GM18867 (cell line): Measurements from ENCODE around the gene NXPH4.

Source experiments
- ATAC-seq: cut with Tn5 transposase; IDR thresholded peaks from one replicate; pipeline ENCODE4 v1.9.1; 2021; ENCODE audit warnings: mild to moderate bottlenecking, moderate library complexity; ENCODE audit not compliant: unreplicated experiment

NXPH4 gene

GRCh38 chr12:57182918-57183575, 33.5 kb upstream of the NXPH4 start:
- peak; percentile 91 for ATAC-seq

GRCh38 chr12:57183939-57184725, 32.5 kb upstream of the NXPH4 start:
- ATAC-seq: no peak

GRCh38 chr12:57185403-57185802, 31.2 kb upstream of the NXPH4 start:
- ATAC-seq: no peak

- ATAC-seq: no peak
These were observed 30.6 kb upstream of the NXPH4 start for GRCh38 chr12:57185906-57186508.

- no peak for ATAC-seq
These were observed 29.1 kb upstream of the NXPH4 start for GRCh38 chr12:57187222-57188089.

- ATAC-seq: no peak
These were observed 28.5 kb upstream of the NXPH4 start for GRCh38 chr12:57188090-57188425.

- ATAC-seq: no peak
These were observed 26.6 kb upstream of the NXPH4 start for GRCh38 chr12:57190037-57190436.

GRCh38 chr12:57190821-57191220, 25.8 kb upstream of the NXPH4 start:
- ATAC-seq: no peak

GRCh38 chr12:57191410-57191809, 25.2 kb upstream of the NXPH4 start:
- no peak for ATAC-seq

GRCh38 chr12:57192920-57193319, 23.7 kb upstream of the NXPH4 start:
- no peak for ATAC-seq

- ATAC-seq: no peak
These were observed 22.8 kb upstream of the NXPH4 start for GRCh38 chr12:57193706-57194245.

- no peak for ATAC-seq
These were observed 22.3 kb upstream of the NXPH4 start for GRCh38 chr12:57194253-57194652.

- ATAC-seq: no peak
These were observed 21.4 kb upstream of the NXPH4 start for GRCh38 chr12:57195186-57195585.

- no peak for ATAC-seq
These were observed 20.8 kb upstream of the NXPH4 start for GRCh38 chr12:57195611-57196371.

GRCh38 chr12:57196439-57196838, 20.2 kb upstream of the NXPH4 start:
- no peak for ATAC-seq

GRCh38 chr12:57196956-57197355, 19.6 kb upstream of the NXPH4 start:
- ATAC-seq: no peak

- no peak for ATAC-seq
These were observed 18.3 kb upstream of the NXPH4 start for GRCh38 chr12:57198329-57198728.

GRCh38 chr12:57199191-57199590, 17.4 kb upstream of the NXPH4 start:
- no peak for ATAC-seq

- ATAC-seq: no peak
These were observed 16.1 kb upstream of the NXPH4 start for GRCh38 chr12:57200497-57200896.

- ATAC-seq: no peak
These were observed 15.4 kb upstream of the NXPH4 start for GRCh38 chr12:57201219-57201618.
